ENCODE results near the gene CANT1. TPM values are rescaled to one million over a fixed set of nuclear protein-coding genes. Genes with fewer than 3 reads are reported as not detected.
"Not testable (repeated sequence)": the region's sequence is repeated elsewhere in the genome, so short reads cannot be mapped to it uniquely, and the experiment has no call there.

The CANT1 gene
- total RNA-seq, 1 donor: 70.8 TPM

GRCh38 chr17:79043931-79044320, 34.4 kb upstream of the CANT1 start:
- no peak for DNase-seq (ENCODE audit: low read depth in 2 of 3, low spot score in 2 of 3)

- DNase-seq (ENCODE audit: low read depth in 2 of 3, low spot score in 2 of 3): no peak
These were observed 33.8 kb upstream of the CANT1 start for GRCh38 chr17:79043191-79043930.

- DNase-seq (ENCODE audit: low read depth in 2 of 3, low spot score in 2 of 3): peak in 2 of 3 donors; percentile 60 to 74
These were observed 33.0 kb upstream of the CANT1 start for GRCh38 chr17:79042421-79043190.

GRCh38 chr17:79041723-79042420, 32.3 kb upstream of the CANT1 start:
- no peak for DNase-seq (ENCODE audit: low read depth in 2 of 3, low spot score in 2 of 3)

- DNase-seq (ENCODE audit: low read depth in 2 of 3, low spot score in 2 of 3): no peak
These were observed 31.5 kb upstream of the CANT1 start for GRCh38 chr17:79041041-79041570.

- no peak for DNase-seq (ENCODE audit: low read depth in 2 of 3, low spot score in 2 of 3)
These were observed 30.3 kb upstream of the CANT1 start for GRCh38 chr17:79039886-79040285.

GRCh38 chr17:79039171-79039570, 29.6 kb upstream of the CANT1 start:
- DNase-seq (ENCODE audit: low read depth in 2 of 3, low spot score in 2 of 3): no peak

GRCh38 chr17:79038545-79039135, 29.1 kb upstream of the CANT1 start:
- DNase-seq (ENCODE audit: low read depth in 2 of 3, low spot score in 2 of 3): no peak

- DNase-seq (ENCODE audit: low read depth in 2 of 3, low spot score in 2 of 3): no peak
These were observed 27.0 kb upstream of the CANT1 start for GRCh38 chr17:79036596-79036995.

- DNase-seq (ENCODE audit: low read depth in 2 of 3, low spot score in 2 of 3): no peak
These were observed 26.6 kb upstream of the CANT1 start for GRCh38 chr17:79036181-79036580.

- DNase-seq (ENCODE audit: low read depth in 2 of 3, low spot score in 2 of 3): no peak
These were observed 26.1 kb upstream of the CANT1 start for GRCh38 chr17:79035686-79036085.

GRCh38 chr17:79034931-79035485, 25.4 kb upstream of the CANT1 start:
- DNase-seq (ENCODE audit: low read depth in 2 of 3, low spot score in 2 of 3): no peak

GRCh38 chr17:79033741-79034501, 24.4 kb upstream of the CANT1 start:
- DNase-seq (ENCODE audit: low read depth in 2 of 3, low spot score in 2 of 3): no peak

GRCh38 chr17:79033046-79033616, 23.6 kb upstream of the CANT1 start:
- DNase-seq (ENCODE audit: low read depth in 2 of 3, low spot score in 2 of 3): no peak

- DNase-seq (ENCODE audit: low read depth in 2 of 3, low spot score in 2 of 3): no peak
These were observed 22.7 kb upstream of the CANT1 start for GRCh38 chr17:79031996-79032875.

GRCh38 chr17:79030636-79031035, 21.1 kb upstream of the CANT1 start:
- not testable (repeated sequence) for DNase-seq (ENCODE audit: low read depth in 2 of 3, low spot score in 2 of 3)

- DNase-seq (ENCODE audit: low read depth in 2 of 3, low spot score in 2 of 3): no peak
These were observed 19.9 kb upstream of the CANT1 start for GRCh38 chr17:79029327-79030009.

Measured in hematopoietic multipotent progenitor cell (in vitro differentiated cells).